Stimulated activated CD8-positive, alpha-beta memory T cell treated with anti-CD3 and anti-CD28 coated beads, Interleukin-2, amount 100 ng/mL, for 1 hour (primary cell): ENCODE data around the gene ACSF2.
A peak's percentile ranks its signal among the peaks of the same experiment; 100 is the strongest.

Experiments
- DNase-seq, 2 donors: peaks; one replicate each; pipeline ENCODE4 v3.0.0-alpha.2; 2020; ENCODE audit warnings: low read depth in 2 of 2

ACSF2 gene

DNA sequence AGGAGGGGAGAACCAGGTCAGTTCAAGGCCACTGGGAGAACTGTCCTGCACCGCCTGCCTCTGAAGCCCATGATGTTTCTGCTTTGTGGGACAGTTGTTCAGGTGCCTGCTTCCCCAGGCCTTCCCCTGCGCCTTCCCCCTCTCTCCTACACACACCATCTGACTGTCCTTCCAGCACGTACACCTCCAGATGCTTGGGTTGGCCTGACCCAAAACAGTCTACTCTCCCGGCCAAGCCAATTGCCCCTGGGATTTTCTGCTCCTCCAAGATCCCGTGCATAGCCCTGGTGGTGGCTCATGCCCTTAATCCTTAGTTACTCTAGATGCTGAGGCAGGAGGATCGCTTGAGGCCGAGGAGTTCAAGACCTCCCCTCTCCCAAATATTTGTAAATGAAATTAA lies 52.0 kb downstream of the ACSF2 start:
- DNase-seq, result no peak

GRCh38 chr17:50478391-50479381 lies 52.7 kb downstream of the ACSF2 start, which contains the start of gene RSAD1:
RSAD1 (plus strand) TSS chr17:50478860; CDS start chr17:50478885, 25 bp downstream.
- peak; percentile 71 to 78 for DNase-seq

DNA sequence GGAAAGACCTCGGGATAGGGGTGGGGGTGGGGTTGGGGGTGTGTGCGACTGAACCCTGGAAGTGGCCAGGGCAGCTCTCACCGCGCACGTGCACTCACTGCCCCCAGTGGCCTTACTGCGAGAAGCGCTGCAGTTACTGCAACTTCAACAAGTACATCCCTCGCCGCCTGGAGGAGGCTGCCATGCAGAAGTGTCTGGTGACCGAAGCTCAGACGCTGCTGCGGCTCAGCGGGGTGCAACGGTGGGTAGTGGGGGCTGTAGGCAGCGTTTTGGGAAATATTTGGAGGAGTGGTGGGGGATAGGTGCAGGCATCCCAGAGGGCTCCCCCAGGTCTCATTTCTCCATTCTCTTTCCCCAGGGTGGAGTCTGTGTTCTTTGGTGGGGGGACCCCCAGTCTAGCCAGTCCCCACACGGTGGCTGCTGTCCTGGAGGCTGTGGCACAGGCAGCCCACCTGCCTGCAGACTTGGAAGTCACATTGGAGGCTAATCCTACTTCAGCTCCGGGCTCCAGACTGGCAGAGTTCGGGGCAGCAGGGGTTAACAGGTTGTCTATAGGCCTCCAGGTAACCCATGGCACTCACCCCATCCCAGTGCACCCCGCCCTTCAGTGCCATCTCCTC lies 53.6 kb downstream of the ACSF2 start:
- peak; percentile 28 to 44 for DNase-seq

- no peak for DNase-seq
Observed at GRCh38 chr17:50480142-50480764, 54.2 kb downstream of the ACSF2 start.

GRCh38 chr17:50480854-50481490 lies 55.0 kb downstream of the ACSF2 start:
- no peak for DNase-seq

DNA sequence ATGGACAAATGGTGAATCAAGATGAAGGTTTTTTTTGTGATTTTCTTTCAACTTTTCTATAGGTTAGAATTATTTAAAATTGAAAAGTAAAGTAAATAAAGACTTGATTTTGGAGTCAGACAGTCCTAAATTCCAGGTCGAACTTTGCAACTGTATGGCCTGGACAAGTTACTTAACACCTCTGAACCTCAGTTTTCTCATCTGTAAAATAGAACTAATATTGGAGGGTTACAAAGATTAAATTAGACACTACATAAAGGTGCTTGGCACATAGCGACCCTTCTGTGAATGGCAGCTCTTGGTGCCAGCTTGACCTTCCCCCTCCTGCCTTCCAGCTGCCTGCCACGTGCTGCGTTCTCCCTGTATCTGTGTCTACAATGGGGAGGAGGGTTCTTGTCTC lies 55.6 kb downstream of the ACSF2 start:
- no peak for DNase-seq

- no peak for DNase-seq
Observed at GRCh38 chr17:50482110-50482509, 56.1 kb downstream of the ACSF2 start.

- peak; percentile 24 to 46 for DNase-seq
Observed at GRCh38 chr17:50482516-50482915, 56.5 kb downstream of the ACSF2 start.

GRCh38 chr17:50483266-50483665 lies 57.2 kb downstream of the ACSF2 start:
- no peak for DNase-seq

DNA sequence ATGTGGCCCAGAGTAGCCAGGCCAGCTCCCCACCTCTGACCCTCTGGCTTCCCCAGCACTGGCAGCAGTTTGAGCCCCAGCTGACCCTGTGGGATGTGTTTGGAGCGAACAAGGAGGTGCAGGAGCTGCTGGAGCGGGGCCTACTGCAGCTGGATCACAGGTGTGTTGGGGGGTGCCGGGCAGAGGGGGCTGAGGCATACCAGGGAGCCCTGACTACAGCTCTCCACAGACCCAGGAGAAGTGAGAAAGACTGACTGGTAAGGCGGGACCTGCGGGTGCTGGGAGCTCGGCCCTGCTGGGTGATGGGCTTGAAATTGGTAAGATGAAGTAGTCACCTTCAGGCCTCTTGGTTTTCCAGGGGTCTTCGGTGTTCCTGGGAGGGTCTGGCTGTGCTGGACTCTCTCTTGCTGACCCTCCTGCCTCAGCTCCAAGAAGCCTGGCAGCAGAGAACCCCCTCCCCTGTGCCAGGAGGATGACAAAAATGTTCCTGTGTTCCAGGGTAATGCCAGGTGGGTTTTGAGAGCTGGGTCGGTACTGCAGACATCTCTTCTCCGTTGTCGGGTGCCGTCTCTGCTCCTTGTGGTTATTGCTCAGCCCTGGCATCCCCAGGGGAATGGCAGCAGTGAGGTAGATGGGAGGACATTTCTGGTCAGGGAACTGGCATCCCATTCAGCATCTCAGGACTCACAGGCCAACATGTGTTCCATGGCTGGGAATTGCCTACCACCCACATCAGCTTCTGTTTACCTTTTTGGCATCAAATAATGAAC lies 58.6 kb downstream of the ACSF2 start:
- no peak for DNase-seq

- no peak for DNase-seq
Observed at GRCh38 chr17:50487213-50488096, 61.4 kb downstream of the ACSF2 start.

DNA sequence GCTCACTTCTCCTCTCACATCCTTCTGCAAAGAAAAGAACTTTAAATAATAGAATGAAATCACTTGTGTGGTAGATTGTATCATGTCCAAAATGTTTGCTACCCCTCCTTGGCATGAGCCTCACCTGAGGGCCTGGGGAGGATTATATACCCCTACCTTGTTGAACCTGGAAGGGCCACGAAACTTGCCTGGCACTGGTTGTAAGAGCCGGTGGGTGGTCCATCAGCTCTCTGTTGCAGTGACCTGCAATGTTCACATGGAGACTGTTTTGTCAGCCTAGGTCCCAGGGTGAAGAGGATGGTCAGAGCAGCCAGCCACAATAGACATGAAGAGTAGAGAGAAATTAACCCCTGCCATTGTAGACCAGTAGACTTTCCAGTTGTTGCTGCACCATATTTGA lies 62.9 kb downstream of the ACSF2 start:
- DNase-seq, result no peak

- no peak for DNase-seq
Observed at GRCh38 chr17:50491505-50491904, 65.5 kb downstream of the ACSF2 start.

DNA sequence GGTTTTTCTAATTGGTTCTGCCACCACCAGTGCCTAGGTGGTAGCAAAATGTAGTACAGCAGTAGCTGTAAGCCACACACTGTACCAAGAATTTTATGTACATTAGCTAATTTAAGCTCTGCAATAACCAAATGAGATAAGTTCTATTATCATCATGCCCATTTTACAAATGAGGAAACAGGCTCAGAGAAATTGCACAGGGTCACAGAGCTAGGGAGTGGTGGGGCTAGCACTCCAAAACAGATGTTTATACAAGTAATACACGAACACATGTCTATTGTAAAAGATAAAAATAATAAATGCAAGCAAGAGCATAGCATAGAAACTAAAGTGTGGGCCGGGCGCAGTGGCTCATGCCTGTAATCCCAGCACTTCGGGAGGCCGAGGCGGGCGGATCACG lies 66.2 kb downstream of the ACSF2 start:
- DNase-seq, result no peak

- no peak for DNase-seq
Observed at GRCh38 chr17:50493744-50494143, 67.7 kb downstream of the ACSF2 start.

DNA sequence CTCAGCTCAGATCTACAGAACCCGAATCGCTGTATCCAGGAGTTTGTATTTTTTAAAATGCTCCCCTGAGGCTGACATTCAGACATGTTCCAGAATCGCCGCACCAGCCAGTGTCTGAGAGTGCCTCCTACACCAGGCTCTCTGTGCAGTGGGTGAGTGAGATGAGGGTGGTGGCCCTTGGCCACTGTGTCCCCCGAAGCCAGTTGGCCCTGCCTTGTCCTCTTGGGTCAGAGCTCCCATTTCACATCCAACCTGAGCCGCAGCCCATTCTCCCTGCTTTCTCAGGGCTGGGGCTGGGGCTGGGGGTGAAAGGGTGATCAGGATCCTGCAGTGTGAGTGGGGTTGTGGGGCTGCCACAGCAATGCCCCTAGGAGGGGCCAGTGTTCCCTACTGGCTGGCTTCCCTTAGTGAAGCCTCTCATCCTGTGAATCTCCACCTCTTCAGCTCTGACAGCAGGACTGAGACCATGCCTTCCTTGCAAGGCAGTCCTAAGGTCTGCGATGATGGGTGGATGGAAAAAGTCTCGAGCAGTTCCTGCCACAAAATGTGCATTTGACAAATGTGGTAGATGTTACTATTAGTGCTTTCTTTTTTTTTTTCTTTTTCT lies 69.3 kb downstream of the ACSF2 start:
- DNase-seq, result no peak

DNA sequence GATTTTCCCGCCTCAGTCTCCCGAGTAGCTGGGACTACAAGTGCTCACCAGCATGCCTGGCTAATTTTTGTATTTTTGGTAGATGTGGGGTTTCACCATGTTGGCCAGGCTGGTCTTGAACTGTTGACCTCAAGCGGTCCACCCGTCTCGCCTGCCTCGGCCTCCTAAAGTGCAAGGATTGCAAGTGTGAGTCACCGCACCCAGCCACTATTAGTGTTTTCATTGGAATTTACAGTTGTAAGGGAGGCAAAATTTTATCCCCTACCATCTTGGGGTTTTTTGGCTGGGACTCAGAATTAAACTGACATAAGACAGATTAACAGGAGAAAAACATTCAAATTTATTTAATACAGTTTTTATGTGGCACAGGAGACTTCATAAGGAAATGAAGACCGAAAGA lies 69.9 kb downstream of the ACSF2 start:
- no peak for DNase-seq

GRCh38 chr17:50498021-50498874 lies 72.2 kb downstream of the ACSF2 start:
- DNase-seq, result no peak

DNA sequence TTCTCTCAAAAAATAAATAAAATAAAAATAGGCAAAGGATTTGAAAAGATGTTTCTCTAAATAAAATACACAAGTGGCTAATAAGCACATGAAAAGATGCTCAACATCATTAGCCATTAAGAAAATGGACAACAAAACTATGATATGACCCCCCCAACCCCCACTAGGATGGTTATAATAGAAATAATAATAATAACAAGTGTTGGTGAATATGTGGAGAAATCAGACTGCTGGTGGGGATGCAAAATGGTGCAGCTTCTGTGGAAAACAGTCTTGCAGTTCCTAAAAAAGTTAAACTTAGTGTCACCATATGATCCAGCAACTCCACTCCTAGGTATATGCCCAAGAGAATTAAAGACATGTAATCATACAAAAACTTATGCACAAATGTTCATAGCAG lies 73.3 kb downstream of the ACSF2 start:
- no peak for DNase-seq
